ENCODE data around the gene TRAF6. TPM values are rescaled to one million over a fixed set of nuclear protein-coding genes. Genes with fewer than 3 reads are reported as not detected.

TRAF6 gene
- total and polyA plus RNA-seq, 2 of the 13 experiments (the other 11 are each of a cell fraction or from before 2014, with no cell fraction given), result 3.3 to 5.9 TPM

DNA sequence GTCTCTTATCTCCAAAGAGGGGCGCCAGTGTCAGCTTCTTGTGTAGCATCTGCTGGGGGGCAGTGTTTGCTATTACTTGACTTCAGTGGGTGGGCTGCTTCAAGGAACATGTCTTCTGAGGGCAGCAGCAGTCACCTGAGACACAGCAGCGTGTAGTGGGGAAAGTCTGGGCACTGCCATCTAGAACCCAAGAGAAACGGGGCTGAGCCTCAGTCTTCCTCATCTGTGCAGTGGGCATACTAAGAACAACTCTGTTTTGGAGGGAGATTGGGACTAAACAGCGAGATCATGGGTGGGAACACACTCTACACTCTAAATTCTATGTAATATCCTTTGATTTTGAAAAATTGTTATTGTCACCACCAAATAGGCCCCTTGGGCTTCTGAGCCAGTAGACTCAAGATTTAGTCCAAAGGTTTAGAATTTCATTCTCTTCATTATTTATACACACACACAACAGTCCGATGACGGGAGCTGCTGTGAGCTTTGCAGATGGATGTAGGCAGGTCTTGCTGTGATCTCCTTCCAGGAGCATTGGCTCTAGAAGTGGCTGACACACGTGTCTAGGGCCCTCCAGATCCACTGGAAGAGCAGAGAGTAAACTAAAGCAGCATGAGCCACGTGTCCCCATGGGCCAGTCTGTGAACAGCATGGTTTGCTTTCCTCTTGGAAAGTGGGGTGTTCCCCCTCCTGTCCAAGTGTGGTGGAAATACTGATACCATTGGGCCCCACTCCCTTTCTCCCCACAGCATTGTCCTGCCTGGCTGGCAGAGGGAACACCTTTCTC, 51.8 kb downstream of the TRAF6 start (continued):
- TF ChIP-seq, protein P1, sequence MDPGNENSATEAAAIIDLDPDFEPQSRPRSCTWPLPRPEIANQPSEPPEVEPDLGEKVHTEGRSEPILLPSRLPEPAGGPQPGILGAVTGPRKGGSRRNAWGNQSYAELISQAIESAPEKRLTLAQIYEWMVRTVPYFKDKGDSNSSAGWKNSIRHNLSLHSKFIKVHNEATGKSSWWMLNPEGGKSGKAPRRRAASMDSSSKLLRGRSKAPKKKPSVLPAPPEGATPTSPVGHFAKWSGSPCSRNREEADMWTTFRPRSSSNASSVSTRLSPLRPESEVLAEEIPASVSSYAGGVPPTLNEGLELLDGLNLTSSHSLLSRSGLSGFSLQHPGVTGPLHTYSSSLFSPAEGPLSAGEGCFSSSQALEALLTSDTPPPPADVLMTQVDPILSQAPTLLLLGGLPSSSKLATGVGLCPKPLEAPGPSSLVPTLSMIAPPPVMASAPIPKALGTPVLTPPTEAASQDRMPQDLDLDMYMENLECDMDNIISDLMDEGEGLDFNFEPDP (CRISPR knock-in tag; conservative IDR thresholded peaks at IDR 0.05), result 0 out of 2 replicates have a peak, but pooled peaks have one; percentile 54
- TF ChIP-seq MAFK (conservative IDR thresholded peaks at IDR 0.05 in 1 of 2, IDR thresholded peaks at IDR 0.05 in 1 of 2; ENCODE audit: low read length in 2 of 2), result no peak
- no peak for TF ChIP-seq ZNF775 (CRISPR knock-in tag; IDR thresholded peaks at IDR 0.05; ENCODE audit: borderline replicate concordance)
- TF ChIP-seq, protein P2, sequence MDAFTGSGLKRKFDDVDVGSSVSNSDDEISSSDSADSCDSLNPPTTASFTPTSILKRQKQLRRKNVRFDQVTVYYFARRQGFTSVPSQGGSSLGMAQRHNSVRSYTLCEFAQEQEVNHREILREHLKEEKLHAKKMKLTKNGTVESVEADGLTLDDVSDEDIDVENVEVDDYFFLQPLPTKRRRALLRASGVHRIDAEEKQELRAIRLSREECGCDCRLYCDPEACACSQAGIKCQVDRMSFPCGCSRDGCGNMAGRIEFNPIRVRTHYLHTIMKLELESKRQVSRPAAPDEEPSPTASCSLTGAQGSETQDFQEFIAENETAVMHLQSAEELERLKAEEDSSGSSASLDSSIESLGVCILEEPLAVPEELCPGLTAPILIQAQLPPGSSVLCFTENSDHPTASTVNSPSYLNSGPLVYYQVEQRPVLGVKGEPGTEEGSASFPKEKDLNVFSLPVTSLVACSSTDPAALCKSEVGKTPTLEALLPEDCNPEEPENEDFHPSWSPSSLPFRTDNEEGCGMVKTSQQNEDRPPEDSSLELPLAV (CRISPR knock-in tag; conservative IDR thresholded peaks at IDR 0.05; ENCODE audit: low read depth), result no peak
- no peak for TF ChIP-seq YEATS2 (CRISPR knock-in tag; IDR thresholded peaks at IDR 0.05; ENCODE audit: borderline replicate concordance)
- no peak for TF ChIP-seq ZNF558 (CRISPR knock-in tag; IDR thresholded peaks at IDR 0.05; ENCODE audit: borderline replicate concordance)
- TF ChIP-seq TP53 (CRISPR knock-in tag; conservative IDR thresholded peaks at IDR 0.05), result no peak
- TF ChIP-seq ZNF746 (CRISPR knock-in tag; IDR thresholded peaks at IDR 0.05), result no peak

DNA sequence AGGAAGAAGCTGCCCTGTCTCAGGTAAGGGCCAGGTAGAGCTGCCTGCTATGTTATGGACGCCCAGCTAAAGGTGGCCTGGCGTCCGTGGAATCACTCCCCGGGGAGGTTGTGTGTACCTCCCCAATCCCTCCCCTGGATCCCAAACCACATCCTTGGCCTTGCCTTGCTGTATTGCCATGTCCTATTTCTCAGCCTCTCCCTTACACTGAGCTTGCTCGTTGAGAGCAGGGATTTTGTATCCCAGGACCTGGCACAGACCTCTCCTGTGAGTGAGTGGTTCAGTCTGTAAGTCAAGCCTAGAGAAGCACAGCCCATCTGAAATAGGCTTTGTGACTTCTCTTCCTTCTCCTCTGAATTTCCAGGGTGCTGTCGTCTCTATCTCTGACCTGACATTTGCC, 53.9 kb downstream of the TRAF6 start:
- in situ Hi-C loops (cut with HindIII; ENCODE audit: extremely low pct_ligation_motif_present, low pct_unique_long_range_greater_than_20kb) (no loop called here), intact Hi-C loops (cut with micrococcal nuclease; ENCODE audit: unreplicated experiment) (no loop called here)
- FAIRE-seq (no peak), ATAC-seq (no peak), DNase-seq (ENCODE audit: low spot score) (no peak)
- Histone ChIP-seq H3K27ac (ENCODE audit: extremely low read length, insufficient read depth, low read length) (no peak overlapping the region), H4K20me1 (ENCODE audit: insufficient read depth, low read length) (no peaks in the 10 kb centered on the region), H3K4me1 (ENCODE audit: insufficient read depth, low read length) (peaks cover 23% of the 10 kb centered on the region), H2AFZ (ENCODE audit: low read length) (no peak overlapping the region), H3K4me3 (replicated peaks in 1 of 3; ENCODE audit: insufficient read depth in 1 of 3, low read depth in 2 of 3, low read length in 3 of 3) (no peak overlapping the region), H3K4me2 (ENCODE audit: low read depth, low read length) (no peak overlapping the region), H3K9me3 (ENCODE audit: low read length) (no peaks in the 10 kb centered on the region), H3K9ac (ENCODE audit: insufficient read depth, low read depth, low read length) (no peak overlapping the region), H3K27me3 (ENCODE audit: control insufficient read depth in 1 of 2, insufficient read depth in 2 of 2, low read length in 2 of 2) (peaks cover 3 to 19% of the 10 kb centered on the region in 2 experiments; a peak in 2 of 5 replicates), H3K36me3 (replicated peaks in 1 of 2; ENCODE audit: control insufficient read depth in 1 of 2, insufficient read depth in 2 of 2, low read length in 2 of 2) (no peaks in the 10 kb centered on the region), H3K79me2 (ENCODE audit: insufficient read depth, low read length) (no peaks in the 10 kb centered on the region)
- 54% methylated on average over 2 of the region's 6 CpGs for WGBS (ENCODE audit: low lambda C conversion rate)
- CTCF ChIA-PET (ENCODE audit: low intra/inter-chr PET ratio, low total read pairs), result no interaction called here
- POLR2A ChIA-PET, result no interaction called here
- no TSS peak for BruUV-seq (replicated peaks)
- TF ChIP-seq HDAC6 (IDR thresholded peaks at IDR 0.05; ENCODE audit: low read depth, low read length), result no peak

Data from HepG2 (cell line).